ENCODE measurements around the gene ALDH1A2.
"Not testable (repeated sequence)": the region's sequence is repeated elsewhere in the genome, so short reads cannot be mapped to it uniquely, and the experiment has no call there.

Gene ALDH1A2

DNA sequence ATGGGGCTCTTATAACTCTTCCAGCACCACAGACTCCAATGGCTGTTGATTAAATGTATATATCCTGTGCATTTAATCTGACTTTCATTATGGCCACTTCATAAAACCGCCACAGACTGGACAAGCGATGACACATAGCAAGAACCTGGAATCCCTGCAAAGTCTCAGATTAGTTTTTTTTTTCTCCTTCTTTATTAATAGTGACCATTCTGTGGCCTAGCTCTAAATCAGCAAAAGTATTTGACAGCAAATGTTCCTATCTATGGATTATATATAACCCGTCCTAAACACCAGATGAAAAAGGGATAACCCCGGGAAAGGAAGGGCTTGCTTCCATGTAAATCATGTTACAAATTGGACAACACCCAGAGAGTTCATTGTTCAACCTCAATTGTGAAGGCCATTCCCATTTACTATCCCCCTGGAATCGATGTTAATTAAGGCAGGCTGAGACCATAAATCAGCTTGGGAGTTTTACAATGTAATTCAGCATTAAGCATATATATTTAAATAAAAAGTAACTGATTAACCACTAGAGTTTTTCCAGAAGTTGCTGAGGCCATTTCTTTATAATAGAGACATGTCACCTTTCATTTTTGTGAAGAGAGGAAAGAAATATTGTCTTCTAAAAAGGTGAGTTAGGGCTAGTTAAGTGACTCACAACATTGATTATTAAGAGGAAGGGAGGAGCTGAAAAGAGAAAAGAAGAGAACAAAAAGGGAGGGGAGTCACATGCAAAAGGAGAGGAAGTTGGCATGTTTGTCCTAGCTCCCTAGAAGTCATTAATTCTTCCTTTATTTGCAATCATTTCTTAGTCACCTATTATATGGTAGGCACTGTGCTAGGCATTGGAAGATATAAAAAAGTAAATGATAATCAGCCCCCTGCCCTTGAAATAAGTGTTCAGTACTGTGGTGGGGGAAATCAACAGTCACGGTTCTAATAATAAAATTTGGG lies 26.2 kb downstream of the ALDH1A2 start:
- no peak overlapping the region for H2BK120ac ChIP-seq (ENCODE audit: low read depth, low read length)
- WGBS (ENCODE audit: extremely low coverage, insufficient coverage, low lambda C conversion rate) = no CpG with 5 or more reads among the region's 6 CpGs
- no peak for DNase-seq
- H3K36me3 ChIP-seq (ENCODE audit: control insufficient read depth, insufficient read depth, low read length) = no peaks in the 10 kb centered on the region
- no peaks in the 10 kb centered on the region for H3K4me1 ChIP-seq (ENCODE audit: control insufficient read depth, low read depth, low read length)
- H2AK5ac ChIP-seq (ENCODE audit: low read length) = no peak overlapping the region
- H3K79me2 ChIP-seq (ENCODE audit: control insufficient read depth, insufficient read depth, low read length) = no peaks in the 10 kb centered on the region
- H4K8ac ChIP-seq (ENCODE audit: low read depth, low read length) = no peak overlapping the region
- no peak overlapping the region for H3K4ac ChIP-seq (ENCODE audit: low read depth, low read length)
- no peak overlapping the region for H3K9ac ChIP-seq (ENCODE audit: low read length)
- H2BK15ac ChIP-seq (replicated peaks; ENCODE audit: low read depth) = no peak overlapping the region
- H3K4me3 ChIP-seq (ENCODE audit: low read length) = no peak overlapping the region
- no peak overlapping the region for H3K18ac ChIP-seq (ENCODE audit: low read length)
- no peak overlapping the region for H3K4me2 ChIP-seq (ENCODE audit: low read length)
- H3K79me1 ChIP-seq (ENCODE audit: low read length) = no peaks in the 10 kb centered on the region
- H4K5ac ChIP-seq (ENCODE audit: low read length) = no peak overlapping the region
- no peaks in the 10 kb centered on the region for H3K27me3 ChIP-seq (ENCODE audit: insufficient read depth, low read length, poor library complexity)
- no peak overlapping the region for H3K23ac ChIP-seq (ENCODE audit: low read length)
- no peak overlapping the region for H3K27ac ChIP-seq (ENCODE audit: low read depth, low read length)
- H3K56ac ChIP-seq (ENCODE audit: low read length) = no peak overlapping the region
- H2BK5ac ChIP-seq (ENCODE audit: low read length) = no peak overlapping the region

DNA sequence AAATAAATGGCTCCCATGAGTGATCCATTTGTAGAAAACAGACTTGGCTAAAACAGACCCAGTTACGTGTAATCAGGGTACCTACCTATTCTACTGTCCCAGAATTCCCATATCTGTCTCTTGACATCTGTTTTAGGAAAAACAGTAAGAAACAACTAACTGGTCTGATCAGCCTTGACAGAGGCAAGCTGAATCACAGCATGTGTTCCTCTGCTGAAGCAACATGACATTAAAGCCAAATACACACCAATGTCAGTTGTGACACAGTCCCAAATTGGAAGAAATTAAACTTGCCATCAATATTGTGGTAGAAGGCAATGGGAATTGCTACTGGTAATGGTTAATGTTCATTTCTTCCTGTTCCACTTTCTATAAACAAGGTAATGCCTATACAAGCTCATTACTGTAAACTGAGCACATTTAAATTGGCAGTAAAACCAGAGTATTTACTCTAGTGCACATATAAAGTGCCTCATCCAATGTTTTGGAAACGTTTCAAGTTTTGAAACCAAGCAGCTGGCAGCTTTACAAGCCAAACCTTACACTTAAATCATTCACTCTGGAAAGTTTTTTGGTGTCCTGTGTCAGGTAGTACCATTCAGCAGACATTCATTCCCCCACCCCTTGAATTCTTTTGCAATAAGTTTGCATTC lies 27.0 kb downstream of the ALDH1A2 start:
- no peak overlapping the region for H3K4me3 ChIP-seq (ENCODE audit: low read length)
- DNase-seq = no peak

DNA sequence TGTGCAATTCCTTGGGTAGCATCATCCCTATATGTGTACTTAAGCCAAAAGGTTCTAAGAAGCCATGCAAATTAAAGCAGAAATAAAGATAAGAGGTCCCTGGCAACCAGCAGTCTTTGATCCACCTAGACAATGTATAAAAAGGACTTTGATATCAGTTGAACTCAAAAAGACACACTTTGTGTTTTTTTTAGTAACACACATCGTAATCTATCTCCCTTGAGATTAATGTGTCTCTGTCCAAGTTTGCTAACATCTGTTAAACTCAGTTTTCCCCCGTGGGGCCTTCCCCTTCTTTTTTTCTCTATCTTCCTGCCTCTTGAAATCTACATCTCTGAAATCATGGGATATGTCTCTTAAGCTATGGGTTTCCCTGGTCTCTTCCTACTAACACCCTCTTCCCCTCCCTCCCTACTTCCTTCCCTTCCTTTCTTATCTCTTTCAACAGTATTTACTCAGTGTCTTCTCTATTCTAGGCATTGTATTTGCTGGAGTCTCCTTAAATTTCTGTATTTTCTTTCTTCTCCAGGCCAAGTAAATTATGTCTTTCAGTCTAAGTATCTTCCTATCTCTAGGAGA lies 27.7 kb downstream of the ALDH1A2 start:
- H2BK120ac ChIP-seq (ENCODE audit: low read depth, low read length) = no peak overlapping the region
- H3K79me2 ChIP-seq (ENCODE audit: control insufficient read depth, insufficient read depth, low read length) = no peaks in the 10 kb centered on the region
- H3K79me1 ChIP-seq (ENCODE audit: low read length) = no peaks in the 10 kb centered on the region
- H3K56ac ChIP-seq (ENCODE audit: low read length) = no peak overlapping the region
- no peak overlapping the region for H3K4me2 ChIP-seq (ENCODE audit: low read length)
- no peak overlapping the region for H2AK5ac ChIP-seq (ENCODE audit: low read length)
- no peak overlapping the region for H3K4me3 ChIP-seq (ENCODE audit: low read length)
- no peak overlapping the region for H2BK15ac ChIP-seq (replicated peaks; ENCODE audit: low read depth)
- no peak overlapping the region for H3K9ac ChIP-seq (ENCODE audit: low read length)
- no peaks in the 10 kb centered on the region for H3K4me1 ChIP-seq (ENCODE audit: control insufficient read depth, low read depth, low read length)
- no peak overlapping the region for H3K23ac ChIP-seq (ENCODE audit: low read length)
- H3K18ac ChIP-seq (ENCODE audit: low read length) = no peak overlapping the region
- H2BK5ac ChIP-seq (ENCODE audit: low read length) = no peak overlapping the region
- no peak overlapping the region for H4K8ac ChIP-seq (ENCODE audit: low read depth, low read length)
- no peak overlapping the region for H3K27ac ChIP-seq (ENCODE audit: low read depth, low read length)
- no peaks in the 10 kb centered on the region for H3K27me3 ChIP-seq (ENCODE audit: insufficient read depth, low read length, poor library complexity)
- no peak overlapping the region for H4K5ac ChIP-seq (ENCODE audit: low read length)
- no peak for DNase-seq
- H3K4ac ChIP-seq (ENCODE audit: low read depth, low read length) = no peak overlapping the region
- no CpG with 5 or more reads among the region's 2 CpGs for WGBS (ENCODE audit: extremely low coverage, insufficient coverage, low lambda C conversion rate)
- H3K36me3 ChIP-seq (ENCODE audit: control insufficient read depth, insufficient read depth, low read length) = no peaks in the 10 kb centered on the region

More for the DNA sequence above, 27.0 kb downstream of the ALDH1A2 start:
- Histone ChIP-seq H3K18ac (ENCODE audit: low read length) (no peak overlapping the region), H3K4me2 (ENCODE audit: low read length) (no peak overlapping the region), H3K23ac (ENCODE audit: low read length) (no peak overlapping the region), H4K5ac (ENCODE audit: low read length) (no peak overlapping the region), H3K9ac (ENCODE audit: low read length) (no peak overlapping the region), H3K79me2 (ENCODE audit: control insufficient read depth, insufficient read depth, low read length) (no peaks in the 10 kb centered on the region), H3K79me1 (ENCODE audit: low read length) (no peaks in the 10 kb centered on the region), H3K36me3 (ENCODE audit: control insufficient read depth, insufficient read depth, low read length) (no peaks in the 10 kb centered on the region), H3K4me1 (ENCODE audit: control insufficient read depth, low read depth, low read length) (no peaks in the 10 kb centered on the region), H3K56ac (ENCODE audit: low read length) (no peak overlapping the region), H3K27me3 (ENCODE audit: insufficient read depth, low read length, poor library complexity) (no peaks in the 10 kb centered on the region), H2BK15ac (replicated peaks; ENCODE audit: low read depth) (no peak overlapping the region), H2AK5ac (ENCODE audit: low read length) (no peak overlapping the region), H4K8ac (ENCODE audit: low read depth, low read length) (no peak overlapping the region), H3K4ac (ENCODE audit: low read depth, low read length) (no peak overlapping the region), H2BK5ac (ENCODE audit: low read length) (no peak overlapping the region), H3K27ac (ENCODE audit: low read depth, low read length) (no peak overlapping the region), H2BK120ac (ENCODE audit: low read depth, low read length) (no peak overlapping the region)
- WGBS (ENCODE audit: extremely low coverage, insufficient coverage, low lambda C conversion rate) = no CpG with 5 or more reads among the region's 2 CpGs

DNA sequence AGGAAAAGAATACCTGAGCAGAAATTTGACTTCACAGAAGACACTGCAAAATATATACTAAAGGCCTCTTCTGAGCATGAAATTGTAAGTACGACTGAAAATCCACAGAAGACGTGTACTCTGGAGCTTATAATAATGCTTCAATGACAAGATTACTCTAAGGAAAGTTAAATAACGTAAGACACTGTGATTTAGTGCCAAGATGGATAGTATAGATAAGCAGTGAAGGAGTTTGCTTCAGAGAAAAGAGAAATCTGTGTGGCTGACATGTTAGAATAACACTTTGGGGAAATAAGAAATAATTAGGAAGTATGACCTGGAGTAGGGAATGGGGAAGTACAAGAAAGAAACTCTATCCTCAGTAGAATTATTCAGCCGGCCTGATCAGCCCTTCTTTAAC lies 28.9 kb downstream of the ALDH1A2 start:
- H4K8ac ChIP-seq (ENCODE audit: low read depth, low read length) = no peak overlapping the region

DNA sequence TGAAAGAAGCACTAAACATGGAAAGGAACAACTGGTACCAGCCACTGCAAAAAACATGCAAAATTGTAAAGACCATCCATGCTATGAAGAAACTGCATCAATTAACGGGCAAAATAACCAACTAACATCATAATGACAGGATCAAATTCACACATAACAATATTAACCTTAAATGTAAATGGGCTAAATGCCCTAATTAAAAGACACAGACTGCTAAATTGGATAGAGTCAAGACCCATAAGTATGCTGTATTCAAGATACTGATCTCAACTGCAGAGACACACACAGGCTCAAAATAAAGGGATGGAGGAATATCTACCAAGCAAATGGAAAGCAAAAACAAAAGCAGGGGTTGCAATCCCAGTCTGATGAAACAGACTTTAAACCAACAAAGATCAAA lies 37.1 kb downstream of the ALDH1A2 start:
- not testable (repeated sequence) for H3K4me2 ChIP-seq (ENCODE audit: low read length); H3K79me2 ChIP-seq (ENCODE audit: control insufficient read depth, insufficient read depth, low read length); H3K56ac ChIP-seq (ENCODE audit: low read length); H3K23ac ChIP-seq (ENCODE audit: low read length); H2BK5ac ChIP-seq (ENCODE audit: low read length); H3K18ac ChIP-seq (ENCODE audit: low read length); H2AK5ac ChIP-seq (ENCODE audit: low read length); H3K9ac ChIP-seq (ENCODE audit: low read length); H3K4me1 ChIP-seq (ENCODE audit: control insufficient read depth, low read depth, low read length); H2BK15ac ChIP-seq (replicated peaks; ENCODE audit: low read depth); H4K8ac ChIP-seq (ENCODE audit: low read depth, low read length); H3K4ac ChIP-seq (ENCODE audit: low read depth, low read length); DNase-seq; H3K4me3 ChIP-seq (ENCODE audit: low read length); H3K27me3 ChIP-seq (ENCODE audit: insufficient read depth, low read length, poor library complexity); H2BK120ac ChIP-seq (ENCODE audit: low read depth, low read length); H3K27ac ChIP-seq (ENCODE audit: low read depth, low read length); H3K79me1 ChIP-seq (ENCODE audit: low read length); H4K5ac ChIP-seq (ENCODE audit: low read length); H3K36me3 ChIP-seq (ENCODE audit: control insufficient read depth, insufficient read depth, low read length)
- no CpG with 5 or more reads among the region's 1 CpG for WGBS (ENCODE audit: extremely low coverage, insufficient coverage, low lambda C conversion rate)

More for the DNA sequence above, 28.9 kb downstream of the ALDH1A2 start:
- Histone ChIP-seq H3K4ac (ENCODE audit: low read depth, low read length) (no peak overlapping the region), H3K9ac (ENCODE audit: low read length) (no peak overlapping the region), H3K23ac (ENCODE audit: low read length) (no peak overlapping the region), H4K5ac (ENCODE audit: low read length) (no peak overlapping the region), H3K36me3 (ENCODE audit: control insufficient read depth, insufficient read depth, low read length) (no peaks in the 10 kb centered on the region), H3K18ac (ENCODE audit: low read length) (no peak overlapping the region), H2BK120ac (ENCODE audit: low read depth, low read length) (no peak overlapping the region), H2BK5ac (ENCODE audit: low read length) (no peak overlapping the region), H2AK5ac (ENCODE audit: low read length) (no peak overlapping the region), H3K56ac (ENCODE audit: low read length) (no peak overlapping the region), H3K79me1 (ENCODE audit: low read length) (no peaks in the 10 kb centered on the region), H3K4me2 (ENCODE audit: low read length) (no peak overlapping the region), H3K4me1 (ENCODE audit: control insufficient read depth, low read depth, low read length) (no peaks in the 10 kb centered on the region), H2BK15ac (replicated peaks; ENCODE audit: low read depth) (no peak overlapping the region), H3K27me3 (ENCODE audit: insufficient read depth, low read length, poor library complexity) (no peaks in the 10 kb centered on the region), H3K27ac (ENCODE audit: low read depth, low read length) (no peak overlapping the region), H3K79me2 (ENCODE audit: control insufficient read depth, insufficient read depth, low read length) (no peaks in the 10 kb centered on the region), H3K4me3 (ENCODE audit: low read length) (no peak overlapping the region)
- no CpG with 5 or more reads among the region's 4 CpGs for WGBS (ENCODE audit: extremely low coverage, insufficient coverage, low lambda C conversion rate)
- DNase-seq = no peak

All from mesendoderm (in vitro differentiated cells).